GM04504 (cell line): ENCODE data around the gene TFCP2L1.

Experiments
- DNase-seq: peaks from one replicate; pipeline ENCODE4 v3.0.0-alpha.2; 2012; ENCODE audit warnings: low read depth

The TFCP2L1 gene

DNA sequence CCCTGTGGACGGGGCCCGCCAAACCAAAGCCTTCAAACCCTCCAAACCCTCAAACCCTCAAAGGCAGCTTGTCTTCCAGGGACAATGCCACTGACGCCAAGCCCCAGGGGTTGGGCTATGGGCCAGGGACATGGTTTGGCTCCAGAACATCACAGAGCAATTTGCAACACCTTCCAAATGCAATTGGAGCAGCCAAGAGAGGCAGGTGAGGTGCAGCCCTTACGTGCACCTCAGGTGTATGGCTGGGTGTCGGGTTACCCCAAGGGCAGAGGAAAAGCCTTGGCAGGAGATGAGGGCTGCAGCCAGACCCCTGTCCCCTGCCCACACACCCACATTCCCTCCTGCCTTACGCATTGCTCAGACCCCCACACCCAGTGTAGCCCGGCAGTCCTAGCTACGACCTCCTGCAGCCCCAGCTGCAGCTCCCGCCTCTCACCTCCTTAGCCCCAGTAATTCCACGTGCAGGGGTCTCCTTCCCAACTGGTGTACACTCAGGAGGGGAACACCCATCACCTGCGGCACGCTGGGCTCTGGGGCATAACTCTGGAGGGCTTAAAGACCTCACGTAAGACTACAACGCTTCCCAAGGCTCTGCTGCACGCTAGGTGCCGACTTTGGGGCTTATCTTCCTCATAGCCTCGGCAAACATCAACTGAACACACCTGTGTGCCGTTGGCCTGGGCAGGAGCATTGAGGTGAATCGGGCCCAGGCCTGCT is 88.7 kb downstream of the TFCP2L1 start:
- DNase-seq: no peak

DNA sequence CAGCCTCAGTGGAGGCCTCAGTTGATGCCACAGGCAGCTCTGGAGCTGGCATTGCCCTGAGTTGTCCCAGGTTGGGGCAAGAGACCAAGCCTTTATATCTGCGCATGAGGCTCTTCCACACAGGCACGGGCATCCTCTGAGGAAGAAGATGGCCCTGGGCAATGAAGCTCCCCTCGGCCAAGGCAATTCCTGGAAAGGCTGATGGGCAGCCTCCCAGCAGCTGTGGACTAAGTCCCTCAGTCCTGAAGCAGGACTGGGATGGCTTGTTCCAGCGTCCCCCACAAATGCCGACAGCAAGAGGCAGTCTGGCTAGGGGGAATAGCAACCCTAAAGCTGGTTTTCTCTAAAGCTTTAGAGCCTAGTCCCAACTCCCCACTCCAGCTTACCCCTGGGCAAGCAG is 90.0 kb downstream of the TFCP2L1 start:
- no peak for DNase-seq

DNA sequence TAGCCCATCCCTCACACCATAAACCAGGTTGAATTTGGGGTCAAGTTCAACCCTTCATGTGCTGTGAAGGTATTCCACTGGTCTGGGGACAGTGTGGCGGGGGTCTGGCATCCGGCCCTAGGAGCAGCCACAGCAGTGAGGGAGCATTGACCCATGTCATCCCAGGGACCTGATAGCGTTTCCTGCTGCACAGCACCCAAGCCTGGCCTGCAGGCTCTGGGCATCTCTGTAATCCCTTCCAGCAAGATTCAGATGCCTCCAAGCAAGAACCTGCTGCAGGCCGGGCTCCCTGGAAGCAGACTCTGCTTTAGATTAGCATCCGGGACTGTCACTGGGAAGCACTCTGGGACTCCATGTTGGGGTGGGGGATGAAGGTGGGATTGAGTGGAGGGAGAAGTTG is 90.4 kb downstream of the TFCP2L1 start:
- DNase-seq: no peak

DNA sequence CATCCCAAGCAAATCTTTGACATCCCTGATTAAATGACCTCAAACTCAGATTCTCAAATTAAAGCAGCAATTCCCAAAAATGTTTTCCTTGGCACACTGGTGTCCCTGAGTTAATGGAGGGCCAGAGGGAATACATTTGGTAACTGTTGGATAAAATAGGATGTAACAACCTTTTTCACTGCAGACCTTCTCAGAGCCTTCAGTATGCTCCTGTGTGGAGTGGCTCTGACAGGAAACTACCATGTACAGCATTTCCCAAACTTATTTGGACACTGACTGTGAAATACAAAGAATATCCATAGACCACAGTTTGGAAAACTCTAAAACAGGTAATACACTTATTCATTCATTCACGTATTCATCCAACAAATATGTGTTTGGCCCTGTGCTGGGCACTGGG is 91.8 kb downstream of the TFCP2L1 start:
- no peak for DNase-seq

DNA sequence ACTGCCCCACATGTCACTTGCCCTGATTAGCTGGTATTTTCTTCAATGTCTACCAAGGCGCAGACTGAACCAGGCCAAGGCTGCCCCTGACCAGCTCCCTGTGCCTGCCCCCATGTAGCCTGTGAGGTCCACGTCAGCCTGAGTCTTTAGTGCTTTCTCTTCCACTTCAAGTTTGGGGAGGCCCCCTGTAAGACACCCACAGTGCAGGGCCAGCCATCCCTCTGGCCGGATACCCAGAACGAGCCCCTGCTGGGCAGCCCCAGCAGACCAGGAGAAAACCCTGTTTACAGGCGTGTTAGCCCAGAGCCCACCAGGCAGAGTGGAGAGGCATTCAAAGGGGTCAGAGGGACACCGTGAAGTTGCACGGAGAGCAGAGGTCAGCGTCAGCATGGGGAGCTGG is 92.4 kb downstream of the TFCP2L1 start:
- no peak for DNase-seq

DNA sequence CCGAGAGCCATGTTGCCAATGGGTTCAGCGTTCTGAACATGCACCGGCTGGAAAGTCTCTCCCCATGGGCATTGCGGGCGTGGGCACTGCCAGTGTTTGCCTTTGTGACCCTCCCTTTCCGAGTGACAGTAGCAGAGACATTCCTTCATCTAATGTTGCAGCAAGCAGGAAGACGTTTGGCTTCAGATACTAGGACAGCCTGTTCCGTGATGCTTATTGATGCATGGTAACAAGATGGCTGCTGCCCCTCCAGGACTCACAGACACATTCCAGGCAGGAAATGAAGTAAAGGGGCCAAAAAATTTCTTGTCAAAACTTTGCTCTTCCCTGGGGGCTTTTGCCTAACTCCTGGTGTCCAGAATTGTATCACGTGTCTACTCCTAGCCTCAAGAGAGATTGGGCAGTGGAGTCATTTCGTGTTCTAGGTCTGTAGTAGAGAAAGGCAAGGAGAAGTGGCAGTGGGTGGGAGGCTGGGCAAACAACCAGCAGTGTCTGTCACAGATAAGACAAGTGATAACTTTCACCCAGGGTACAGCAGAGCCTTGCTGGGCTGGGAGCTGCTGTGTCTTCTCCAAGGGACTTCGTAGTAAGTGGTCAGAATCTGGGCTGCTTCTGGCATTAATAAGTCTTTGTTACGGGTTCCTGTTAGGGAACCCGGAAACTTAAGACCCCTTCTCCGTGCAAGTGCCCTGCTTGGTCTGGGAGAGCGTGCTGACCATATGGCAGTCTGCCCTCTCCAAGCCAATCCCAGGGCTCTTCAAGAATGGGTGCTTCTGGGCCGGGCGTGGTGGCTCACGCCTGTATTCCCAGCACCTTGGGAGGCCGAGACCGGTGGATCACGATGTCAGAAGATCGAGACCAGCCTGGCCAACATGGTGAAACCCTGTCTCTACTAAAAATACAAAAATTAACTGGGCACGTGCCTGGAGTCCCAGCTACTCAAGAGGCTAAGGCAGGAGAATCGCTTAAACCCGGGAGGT is 93.5 kb downstream of the TFCP2L1 start:
- DNase-seq: no peak

DNA sequence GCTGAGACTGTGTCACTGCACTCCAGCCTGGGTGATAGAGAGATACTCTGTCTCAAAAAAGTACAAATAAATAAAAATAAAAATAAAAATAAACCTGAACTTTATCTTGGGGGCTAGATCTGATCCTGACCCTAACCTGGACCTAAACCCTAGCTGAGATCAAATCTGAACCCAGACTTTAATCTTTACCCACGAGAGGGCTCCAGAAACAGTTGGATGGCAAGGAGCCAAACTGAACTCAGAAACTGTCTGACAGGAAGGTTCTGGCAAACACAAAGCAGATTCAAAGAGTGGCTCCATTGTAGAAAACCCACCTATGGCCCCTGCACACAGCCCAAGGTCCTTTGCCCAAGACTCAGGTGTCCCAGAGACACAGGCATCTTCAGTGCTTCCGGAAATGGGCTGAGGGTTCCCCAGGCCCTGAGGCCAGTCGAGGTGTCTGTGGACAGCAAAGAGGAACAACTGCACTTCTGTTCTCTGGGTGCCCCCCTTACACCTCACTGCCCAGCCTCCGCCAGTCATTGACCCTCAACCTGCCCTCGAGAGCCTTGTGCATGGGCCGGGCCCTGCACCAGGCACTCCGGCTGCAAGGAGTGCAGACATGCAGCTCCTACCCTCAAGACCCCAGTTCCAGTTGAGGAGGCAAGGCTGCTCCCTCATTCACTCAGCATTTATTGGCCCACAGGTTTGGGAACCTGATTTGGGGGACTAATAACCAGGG is 95.2 kb downstream of the TFCP2L1 start:
- DNase-seq: no peak

DNA sequence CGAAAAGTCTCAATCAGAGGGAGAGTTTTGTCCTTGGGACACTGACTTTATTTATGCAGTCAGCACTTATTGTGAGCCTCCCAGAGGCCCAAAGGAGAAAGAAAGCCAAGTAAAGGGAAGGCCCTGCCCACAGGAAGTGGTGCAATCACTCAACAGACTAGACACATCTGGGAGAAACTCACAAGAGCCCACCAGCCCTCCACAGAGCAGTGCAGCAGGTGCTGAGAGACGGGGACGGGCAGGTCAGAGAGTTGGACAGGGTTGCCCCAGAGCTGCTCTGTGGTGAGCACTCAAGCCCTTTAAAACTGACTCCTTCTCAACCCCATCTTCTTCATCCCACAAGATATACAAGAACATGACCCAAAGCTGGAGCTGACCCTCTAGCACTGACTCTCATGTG is 96.0 kb downstream of the TFCP2L1 start:
- DNase-seq: no peak

DNA sequence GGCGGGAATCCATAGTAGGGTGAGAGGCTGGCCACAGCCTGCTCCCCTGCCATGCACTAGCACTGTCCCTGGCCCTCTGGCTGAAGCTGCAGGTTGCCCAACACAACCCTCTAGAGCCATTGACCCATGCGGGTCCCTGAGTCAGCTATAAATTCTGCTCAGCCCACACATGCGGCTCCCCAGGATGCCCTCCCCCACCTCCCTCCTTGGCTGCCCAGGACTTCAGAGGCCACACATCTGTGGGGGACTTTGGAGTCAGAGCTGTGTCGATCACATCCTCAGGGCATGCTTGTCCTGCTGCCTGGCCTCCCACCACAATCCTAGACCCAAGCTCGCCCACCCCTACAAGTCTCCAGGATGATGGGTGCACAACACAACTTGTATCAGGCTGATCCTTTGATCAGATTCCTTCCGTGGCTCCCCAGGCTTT is 97.0 kb downstream of the TFCP2L1 start:
- DNase-seq: no peak

DNA sequence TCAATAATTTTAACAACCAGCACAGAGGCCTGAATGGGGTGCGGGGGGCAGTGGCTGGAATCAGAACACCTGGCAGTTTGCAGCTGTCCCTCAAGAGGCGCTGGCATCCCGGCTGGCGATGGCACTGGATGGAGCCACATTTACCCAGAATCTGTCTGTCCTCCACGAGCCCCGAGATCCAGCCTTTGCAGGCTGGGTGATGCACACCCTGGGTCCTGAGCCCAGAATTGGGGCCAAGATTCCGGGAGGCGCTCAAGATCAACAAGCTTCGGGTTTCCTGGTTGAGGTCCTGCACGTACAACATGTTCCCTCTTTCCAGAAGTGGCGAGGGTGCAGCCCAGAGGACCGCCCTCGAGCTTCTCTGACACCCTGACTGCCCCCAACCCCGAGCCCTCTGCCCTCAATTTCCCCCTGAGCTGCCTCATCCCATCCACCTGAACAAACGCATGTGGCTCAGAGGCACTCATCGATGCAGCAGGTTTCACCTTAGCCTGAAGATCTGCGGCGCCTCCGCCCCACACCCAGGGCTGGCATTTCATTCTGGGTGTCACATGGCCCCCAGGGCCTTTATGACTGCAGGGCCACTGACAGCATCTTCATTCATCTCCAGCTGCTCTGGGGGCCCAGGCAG is 97.5 kb downstream of the TFCP2L1 start:
- DNase-seq: no peak

DNA sequence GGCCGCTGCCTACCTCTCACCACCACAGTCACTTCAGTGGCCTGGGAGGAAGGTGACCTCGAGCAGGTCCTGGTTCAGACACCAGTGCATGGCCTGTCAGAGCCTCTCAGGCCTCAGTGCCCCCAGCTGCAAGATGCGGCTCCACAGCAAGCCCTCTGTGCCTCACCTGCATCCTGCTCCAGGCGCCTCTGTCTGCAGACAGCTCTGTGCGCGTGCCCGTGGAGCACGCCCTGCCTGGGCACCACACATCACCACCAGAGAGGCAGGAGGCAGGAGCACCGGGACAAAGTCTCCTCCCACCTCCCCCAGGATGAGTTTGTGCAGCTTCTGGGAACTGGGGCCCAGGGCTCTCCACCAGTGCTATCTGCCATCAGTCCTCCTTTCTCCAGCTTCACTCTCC is 98.7 kb downstream of the TFCP2L1 start:
- DNase-seq: no peak

DNA sequence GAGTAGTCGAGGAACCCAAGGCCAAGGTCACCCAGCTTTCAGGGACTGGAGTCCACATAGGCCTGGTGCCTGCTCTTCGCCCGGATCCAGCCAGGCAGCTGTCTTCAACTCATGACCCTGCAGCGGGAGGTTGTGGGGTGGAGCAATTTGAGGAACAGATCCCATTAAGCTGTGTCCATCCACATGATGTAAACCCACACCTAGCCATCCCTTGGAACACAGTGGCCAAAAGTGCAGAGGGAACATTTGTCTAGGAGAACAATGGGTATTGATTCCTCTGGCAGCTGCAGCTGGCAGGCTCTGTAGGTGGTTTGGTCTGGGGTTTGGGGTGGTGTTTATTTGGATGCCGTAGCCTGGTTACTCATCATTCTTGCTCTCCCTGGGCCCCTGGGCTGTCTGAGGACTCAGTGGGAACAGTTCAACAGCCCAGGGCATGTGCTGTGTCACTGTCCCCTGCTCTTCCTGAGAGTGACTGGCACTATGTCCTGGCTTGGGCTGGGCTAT is 99.4 kb downstream of the TFCP2L1 start:
- no peak for DNase-seq

DNA sequence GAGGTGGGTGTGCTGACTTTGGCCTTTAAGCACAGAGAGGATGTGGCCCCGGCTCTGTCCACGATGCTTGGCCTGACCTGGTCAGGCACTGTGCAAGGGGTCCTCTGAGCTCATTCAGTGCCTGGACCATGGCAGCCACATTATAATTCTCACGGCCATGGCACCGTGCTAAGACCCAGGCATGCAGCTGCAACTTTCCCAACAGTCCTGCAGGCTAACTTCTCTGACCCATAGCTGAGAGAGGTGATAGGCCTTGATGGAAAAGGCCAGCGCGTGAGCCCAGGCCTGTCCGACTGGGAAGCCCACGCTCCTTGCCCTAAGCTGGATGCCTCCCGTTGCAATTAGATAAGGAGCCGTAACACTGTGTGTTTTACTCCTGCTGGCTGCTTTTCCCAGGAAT is 99.9 kb downstream of the TFCP2L1 start:
- no peak for DNase-seq

DNA sequence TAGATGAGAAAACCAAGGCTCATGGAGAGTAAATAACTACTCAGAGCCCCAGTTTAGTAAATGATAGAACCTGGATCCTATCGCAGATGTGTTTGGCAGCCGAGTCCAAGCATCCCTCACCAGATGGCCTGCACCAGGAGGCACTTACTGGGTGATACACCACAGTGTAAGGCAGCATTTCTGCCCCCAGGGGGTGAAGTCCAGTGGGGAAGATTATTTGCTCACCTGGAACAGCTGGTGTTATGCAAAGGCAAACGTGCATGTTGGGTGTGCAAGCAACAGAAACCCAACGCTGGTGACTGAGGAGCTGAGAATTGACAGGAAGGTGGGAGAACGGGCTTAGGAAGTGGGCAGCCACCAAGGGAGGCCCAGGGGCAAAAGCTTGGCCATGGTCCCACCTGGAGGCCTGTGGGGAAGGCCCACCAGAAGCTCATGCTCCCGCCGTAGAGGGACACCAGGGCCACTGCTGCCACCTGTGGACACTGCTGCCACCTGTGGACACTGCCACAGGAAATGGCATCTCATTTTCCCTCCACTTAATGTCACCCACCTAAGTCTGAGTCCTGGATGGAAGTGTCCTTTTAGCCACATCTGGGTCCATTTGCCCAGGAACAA is 100.6 kb downstream of the TFCP2L1 start:
- no peak for DNase-seq

DNA sequence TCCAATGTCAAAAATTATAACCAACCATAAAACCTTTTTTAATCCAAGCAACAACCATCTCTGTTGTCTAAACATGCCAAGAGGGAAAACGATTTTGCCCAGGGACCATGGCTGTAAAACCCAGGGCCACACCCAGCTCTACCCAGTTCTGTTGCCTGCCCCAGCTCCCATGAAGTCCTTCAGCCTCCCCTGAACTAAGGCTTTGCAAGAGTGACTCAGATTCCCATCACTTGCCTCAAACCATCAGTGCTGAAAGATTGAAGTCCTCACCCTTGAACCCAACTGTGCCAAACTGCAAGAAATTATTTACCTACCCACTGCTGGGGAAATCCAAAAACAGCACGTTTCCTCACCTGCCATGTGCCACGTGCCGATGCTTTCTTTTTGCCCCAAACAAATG is 102.5 kb downstream of the TFCP2L1 start:
- no peak for DNase-seq

DNA sequence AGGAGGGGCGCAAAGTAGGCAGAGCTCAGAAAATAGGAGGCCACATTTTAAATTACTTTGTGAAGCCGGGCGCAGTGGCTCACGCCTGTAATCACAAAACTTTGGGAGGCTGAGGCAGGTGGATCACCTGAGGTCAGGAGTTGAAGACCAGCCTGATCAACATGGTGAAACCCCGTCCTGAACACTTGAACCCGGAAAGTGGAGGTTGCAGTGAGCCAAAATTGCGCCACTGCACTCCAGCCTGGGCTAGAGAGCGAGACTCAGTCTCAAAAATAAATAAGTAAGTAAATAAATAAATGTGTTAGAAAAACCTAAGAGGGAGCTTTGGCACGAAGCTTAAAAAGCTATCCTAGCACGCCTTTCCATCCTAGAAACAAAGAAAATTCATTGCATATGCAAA is 105.5 kb downstream of the TFCP2L1 start:
- DNase-seq: no peak

DNA sequence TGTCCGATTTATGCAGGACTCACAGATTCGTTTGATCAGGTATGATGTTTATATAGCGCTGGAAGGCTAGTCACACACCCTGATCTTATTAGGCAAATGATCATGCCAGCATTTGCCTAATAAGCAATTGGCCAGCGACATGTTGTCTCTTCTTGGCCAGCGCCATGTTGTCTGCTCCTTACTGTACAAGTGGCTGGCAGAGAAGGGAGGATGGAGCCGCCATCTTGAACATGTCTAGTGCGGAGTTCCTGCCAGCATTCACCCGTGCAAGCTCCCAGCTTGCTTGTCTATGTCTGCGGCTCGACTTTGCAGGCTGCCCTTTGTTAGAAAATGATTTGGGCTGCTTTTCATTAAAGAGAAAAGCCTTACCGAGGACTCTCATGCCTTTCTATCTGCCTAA is 106.3 kb downstream of the TFCP2L1 start:
- no peak for DNase-seq

DNA sequence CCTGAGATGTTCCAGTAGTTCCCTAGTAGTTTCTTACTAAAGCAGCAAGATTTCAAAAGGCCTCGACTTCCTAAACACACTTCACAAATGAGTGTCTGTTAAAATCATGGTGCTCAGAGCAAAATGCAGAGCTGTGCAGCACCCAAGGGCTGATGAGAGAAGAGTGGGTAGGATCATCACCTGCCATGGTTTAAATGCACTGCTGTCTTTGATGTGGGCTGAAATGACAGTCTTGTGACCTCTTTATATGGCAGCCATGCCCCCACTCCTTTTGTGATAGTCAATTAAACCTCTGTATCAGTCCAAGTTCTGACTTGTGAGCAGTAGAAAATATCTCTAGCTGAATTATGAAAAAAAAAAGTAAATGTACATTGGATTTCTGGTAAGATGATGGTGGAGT is 107.1 kb downstream of the TFCP2L1 start:
- no peak for DNase-seq

DNA sequence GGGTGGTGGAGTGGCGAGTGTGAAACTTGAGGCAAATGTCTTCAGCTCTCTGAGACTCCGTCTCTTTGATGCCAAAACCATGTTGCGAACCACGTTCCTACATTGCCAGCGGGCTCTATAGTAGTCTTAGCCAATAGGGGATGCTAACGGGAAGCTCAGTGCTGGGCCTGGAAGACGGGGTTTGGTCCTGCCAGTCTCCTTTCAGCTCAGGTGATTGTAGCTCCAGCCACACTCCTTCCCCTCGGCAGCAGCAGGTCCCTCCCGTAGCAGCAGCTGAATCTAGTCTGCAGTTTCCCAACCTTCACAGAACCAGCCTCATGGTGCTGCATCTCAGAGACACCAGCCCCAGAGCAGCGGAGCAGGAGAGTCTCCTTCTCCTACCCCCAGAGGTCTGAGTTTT is 109.7 kb downstream of the TFCP2L1 start:
- DNase-seq: no peak

DNA sequence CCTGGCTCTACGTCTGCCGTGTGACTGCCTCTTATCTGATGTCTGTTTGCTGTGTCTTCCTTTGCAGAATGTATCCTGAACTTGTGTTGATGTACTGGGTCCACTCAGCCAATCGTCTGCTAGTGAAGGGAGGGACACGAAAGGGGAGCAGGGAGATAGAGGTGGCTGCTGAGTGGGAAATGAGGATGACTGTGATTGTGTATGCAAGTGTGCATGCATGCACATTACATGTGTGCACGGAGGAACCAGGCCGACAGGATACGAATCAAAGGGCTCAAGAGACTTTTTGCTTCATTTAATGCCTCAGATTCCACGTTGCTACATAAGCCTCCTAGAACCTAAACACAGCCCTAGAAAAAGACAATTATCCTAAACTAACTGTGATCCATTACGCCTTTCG is 111.2 kb downstream of the TFCP2L1 start:
- no peak for DNase-seq

DNA sequence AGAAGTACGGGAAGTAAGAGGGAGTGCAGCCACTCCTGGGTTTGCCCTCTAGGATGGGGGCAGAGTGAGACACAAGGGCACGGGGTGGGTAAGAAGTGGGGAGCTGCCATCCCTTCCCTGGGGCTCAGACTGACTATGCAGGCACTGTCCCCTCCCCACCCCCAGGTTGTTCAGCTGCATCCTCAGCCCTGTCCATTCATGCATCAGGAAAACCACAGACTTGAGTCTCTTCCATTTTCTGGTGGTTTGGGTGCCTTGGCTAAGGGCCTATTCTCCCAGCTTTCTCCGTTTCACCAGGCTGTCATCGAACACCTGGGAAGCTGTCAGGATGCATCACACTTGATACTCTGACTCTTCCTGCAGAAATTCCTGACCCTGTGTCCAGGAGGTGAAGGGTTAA is 111.9 kb downstream of the TFCP2L1 start:
- no peak for DNase-seq

DNA sequence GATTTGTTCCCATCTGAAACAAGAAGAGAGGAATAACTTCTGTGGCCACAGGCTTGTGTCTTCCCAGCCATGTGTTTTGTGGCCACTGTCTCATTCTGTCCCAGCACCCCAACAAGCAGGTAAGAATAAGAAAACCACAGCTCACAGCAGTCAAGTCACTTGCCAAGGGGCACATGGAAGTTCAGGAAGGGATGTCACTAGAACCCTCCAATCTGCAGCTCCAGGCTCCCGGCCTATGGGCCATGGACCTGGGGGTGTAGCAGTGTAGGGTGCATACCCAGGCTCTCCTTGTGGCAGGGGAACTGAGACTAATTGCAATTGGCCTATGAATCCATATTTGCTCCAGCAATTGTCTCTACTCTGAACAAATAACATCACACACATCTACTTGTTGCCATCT is 112.5 kb downstream of the TFCP2L1 start:
- no peak for DNase-seq
